ENCODE measurements around the gene PXDC1. TPM values are rescaled to one million over a fixed set of nuclear protein-coding genes. Genes with fewer than 3 reads are reported as not detected.

The PXDC1 gene
- total and polyA plus RNA-seq, 2 donors: 26.6 to 57.1 TPM

Small RNAs within 50 kb of the gene (small RNA-seq; reads per million reads assigned to genes)
- gene AL033523.1: not detected

Other genes starting within 250 kb of the PXDC1 start
- 5.2 TPM for gene FAM50B, start 97.7 kb upstream of the PXDC1 start, total RNA-seq
- 20.6 TPM for gene FAM50B, start 97.7 kb upstream of the PXDC1 start, polyA plus RNA-seq

Measured in urinary bladder (tissue), 2 donors.